Activated T-cell treated with anti-CD3 and anti-CD28 coated beads, Interleukin-2, amount 50 U/mL, for 72 hours (primary cell): Measurements from ENCODE around the gene CFAP90. TPM values are rescaled to one million over a fixed set of nuclear protein-coding genes. Genes with fewer than 3 reads are reported as not detected.

Experiments
- ATAC-seq, 2 donors: fragments of 150-1000 bp; cut with Tn5 transposase; replicated peaks in 1 of 2; 2 replicates each; pipeline ENCODE4 v1.10.0; 2021; ENCODE audit warnings: moderate library complexity in 2 of 2, mild to moderate bottlenecking in 1 of 2
- DNase-seq, 2 donors: peaks; one replicate each; pipeline ENCODE4 v3.0.0; 2021 to 2022; ENCODE audit warnings: mixed read lengths in 1 of 2
- H3K27ac Mint-ChIP-seq: one replicate; pipeline ENCODE4 v1.8.0; 2022; ENCODE audit warnings: mild to moderate bottlenecking, moderate library complexity, mixed read lengths
- H3K27me3 Mint-ChIP-seq: one replicate; pipeline ENCODE4 v1.8.0; 2022; ENCODE audit warnings: low read depth, mixed read lengths
- H3K36me3 Mint-ChIP-seq, 2 donors: one replicate each; pipeline ENCODE4 v1.8.0; 2022; ENCODE audit warnings: mixed read lengths in 2 of 2, mild to moderate bottlenecking in 1 of 2; ENCODE audit not compliant: insufficient read depth in 2 of 2
- H3K4me1 Mint-ChIP-seq: one replicate; pipeline ENCODE4 v1.8.0; 2022; ENCODE audit warnings: low read depth, mixed read lengths
- H3K4me3 Mint-ChIP-seq, 2 donors: one replicate each; pipeline ENCODE4 v1.8.0; 2022; ENCODE audit warnings: mild to moderate bottlenecking in 2 of 2, mixed read lengths in 2 of 2, moderate library complexity in 2 of 2
- H3K9me3 Mint-ChIP-seq, 2 donors: one replicate each; pipeline ENCODE4 v1.8.0; 2022; ENCODE audit warnings: mixed read lengths in 2 of 2
- total RNA-seq, 2 donors: library from RNA; stranded (reverse); gene quantifications; one replicate each; pipeline ENCODE4 v1.2.3, GENCODE V29; 2022

Gene CFAP90
- total RNA-seq, 2 donors from 2014 or later, result not detected

DNA sequence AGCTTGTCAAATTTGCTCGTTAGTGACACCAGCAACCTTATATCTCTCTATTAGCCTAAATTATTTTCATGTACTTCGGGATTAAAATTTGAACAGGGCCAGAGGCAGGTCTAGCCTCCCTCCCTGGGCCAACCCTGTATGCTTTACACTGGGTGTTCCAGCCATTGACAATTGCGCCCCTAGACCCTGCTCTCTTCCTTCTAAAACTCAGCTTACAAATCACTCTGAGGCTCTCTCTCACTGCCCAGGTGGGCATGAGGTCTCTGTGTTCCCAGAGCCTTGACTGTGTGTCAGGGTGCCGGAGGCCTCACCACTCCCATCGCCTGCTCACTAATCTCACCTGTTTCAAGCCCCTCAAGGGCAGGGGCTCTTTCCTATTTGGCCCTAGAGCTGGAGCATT is 6.4 kb upstream of the CFAP90 start:
- Mint-ChIP-seq H3K4me3 (no peak overlapping the region), H3K4me1 (peaks cover 23% of the 10 kb centered on the region), H3K9me3 (peaks cover 2% of the 10 kb centered on the region in 2 donors), H3K36me3 (peaks cover 0 to 11% of the 10 kb centered on the region in 2 donors), H3K27me3 (no peaks in the 10 kb centered on the region), H3K27ac (no peak overlapping the region)
- DNase-seq (no peak), ATAC-seq (no peak)

DNA sequence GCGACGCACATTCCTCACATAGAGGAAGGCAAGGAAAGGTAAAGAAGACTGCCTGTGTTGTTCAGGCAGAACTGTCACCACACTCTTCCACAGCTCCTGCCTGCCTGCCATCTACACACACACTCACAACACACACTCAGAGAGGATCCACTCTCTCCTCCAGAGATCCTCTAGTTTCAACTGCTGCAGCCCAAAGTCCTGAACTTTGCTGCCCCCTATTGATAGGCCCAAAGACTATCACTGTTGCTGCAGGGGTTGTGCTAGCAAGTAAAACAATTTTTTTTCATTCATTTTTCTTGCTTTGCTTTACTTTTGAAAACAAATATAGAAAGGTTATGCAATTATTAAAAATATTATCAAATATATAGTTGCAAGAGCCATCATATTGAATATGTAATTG is 5.9 kb upstream of the CFAP90 start:
- no peak overlapping the region for H3K27ac Mint-ChIP-seq
- peaks cover 2% of the 10 kb centered on the region in 2 donors for H3K9me3 Mint-ChIP-seq
- ATAC-seq (peak; percentile 56 to 62), DNase-seq (peak in 1 of 2 donors; percentile 33)
- peaks cover 28% of the 10 kb centered on the region for H3K4me1 Mint-ChIP-seq
- no peak overlapping the region for H3K4me3 Mint-ChIP-seq
- peaks cover 0 to 11% of the 10 kb centered on the region in 2 donors for H3K36me3 Mint-ChIP-seq
- H3K27me3 Mint-ChIP-seq, result no peaks in the 10 kb centered on the region

DNA sequence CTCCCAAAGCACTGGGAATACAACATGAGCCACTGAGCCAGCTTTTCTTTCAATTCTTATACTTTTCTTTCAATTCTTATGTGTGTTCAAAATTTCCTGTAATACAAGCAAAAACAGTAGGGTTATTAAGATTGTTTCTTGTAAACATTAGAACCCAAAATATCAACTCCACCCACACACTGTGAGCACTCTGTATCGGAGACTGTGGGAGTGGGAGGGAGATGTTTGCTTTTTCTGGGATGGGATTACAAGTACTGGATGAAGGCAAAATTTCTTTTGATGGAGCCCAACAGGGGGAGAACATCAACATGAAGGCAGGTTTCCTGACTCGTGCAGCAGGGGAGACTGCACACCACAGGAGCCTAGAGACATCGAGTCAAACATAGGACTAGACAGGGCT is 4.7 kb upstream of the CFAP90 start:
- Mint-ChIP-seq H3K4me1 (peaks cover 31% of the 10 kb centered on the region), H3K4me3 (no peak overlapping the region), H3K27me3 (peaks cover 4% of the 10 kb centered on the region), H3K9me3 (peaks cover 2% of the 10 kb centered on the region in 2 donors), H3K27ac (no peak overlapping the region), H3K36me3 (peaks cover 3 to 8% of the 10 kb centered on the region in 2 donors)
- ATAC-seq (no peak), DNase-seq (no peak)

DNA sequence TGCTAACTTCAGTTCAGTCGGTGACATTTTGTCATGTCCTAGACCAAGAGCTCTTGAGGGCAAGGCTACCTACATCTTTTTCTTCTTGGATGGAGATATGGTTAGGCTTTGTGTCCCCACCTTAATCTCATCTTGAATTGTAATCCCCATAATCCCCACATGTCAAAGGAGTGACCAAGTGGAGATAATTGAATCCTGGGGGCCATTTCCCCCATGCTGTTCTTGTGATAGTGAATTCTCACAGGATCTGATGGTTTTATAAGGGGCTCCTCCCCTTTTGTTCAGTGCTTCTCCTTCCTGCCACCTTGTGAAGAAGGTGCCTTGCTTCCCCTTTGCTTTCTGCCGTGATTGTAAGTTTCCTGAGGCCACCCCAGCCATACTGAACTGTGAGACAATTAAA is 2.1 kb upstream of the CFAP90 start:
- H3K27me3 Mint-ChIP-seq, result peaks cover 18% of the 10 kb centered on the region
- ATAC-seq (no peak), DNase-seq (no peak)
- H3K36me3 Mint-ChIP-seq, result peaks cover 2 to 3% of the 10 kb centered on the region in 2 donors
- no peak overlapping the region for H3K27ac Mint-ChIP-seq
- no peak overlapping the region for H3K4me3 Mint-ChIP-seq
- peaks cover 2% of the 10 kb centered on the region in 2 donors for H3K9me3 Mint-ChIP-seq
- H3K4me1 Mint-ChIP-seq, result peaks cover 25% of the 10 kb centered on the region

DNA sequence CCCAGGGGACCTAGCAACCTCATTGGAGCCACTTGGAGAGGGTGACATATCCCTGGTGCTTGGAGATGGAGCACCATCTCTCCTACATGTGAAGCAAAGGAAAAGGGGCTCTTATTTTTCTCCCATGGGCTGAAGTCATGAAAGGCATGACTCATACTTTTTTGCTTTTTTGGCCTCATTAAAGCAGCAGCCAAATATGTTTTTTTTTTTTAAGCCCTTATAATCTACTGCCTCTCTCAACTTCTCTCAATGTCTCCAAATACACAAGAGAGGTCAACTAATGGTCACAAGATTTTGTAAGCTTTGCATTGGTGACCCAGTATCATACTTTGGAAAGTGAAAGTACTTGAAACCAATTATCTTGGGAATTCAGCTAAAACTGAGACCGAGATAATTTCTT is 1.6 kb upstream of the CFAP90 start:
- H3K27ac Mint-ChIP-seq, result no peak overlapping the region
- peaks cover 2 to 3% of the 10 kb centered on the region in 2 donors for H3K36me3 Mint-ChIP-seq
- peaks cover 21% of the 10 kb centered on the region for H3K4me1 Mint-ChIP-seq
- peak overlapping the region; percentile 23 to 28 for H3K4me3 Mint-ChIP-seq
- DNase-seq, result no peak
- ATAC-seq, result no peak
- peaks cover 2% of the 10 kb centered on the region in 2 donors for H3K9me3 Mint-ChIP-seq
- peaks cover 18% of the 10 kb centered on the region for H3K27me3 Mint-ChIP-seq

DNA sequence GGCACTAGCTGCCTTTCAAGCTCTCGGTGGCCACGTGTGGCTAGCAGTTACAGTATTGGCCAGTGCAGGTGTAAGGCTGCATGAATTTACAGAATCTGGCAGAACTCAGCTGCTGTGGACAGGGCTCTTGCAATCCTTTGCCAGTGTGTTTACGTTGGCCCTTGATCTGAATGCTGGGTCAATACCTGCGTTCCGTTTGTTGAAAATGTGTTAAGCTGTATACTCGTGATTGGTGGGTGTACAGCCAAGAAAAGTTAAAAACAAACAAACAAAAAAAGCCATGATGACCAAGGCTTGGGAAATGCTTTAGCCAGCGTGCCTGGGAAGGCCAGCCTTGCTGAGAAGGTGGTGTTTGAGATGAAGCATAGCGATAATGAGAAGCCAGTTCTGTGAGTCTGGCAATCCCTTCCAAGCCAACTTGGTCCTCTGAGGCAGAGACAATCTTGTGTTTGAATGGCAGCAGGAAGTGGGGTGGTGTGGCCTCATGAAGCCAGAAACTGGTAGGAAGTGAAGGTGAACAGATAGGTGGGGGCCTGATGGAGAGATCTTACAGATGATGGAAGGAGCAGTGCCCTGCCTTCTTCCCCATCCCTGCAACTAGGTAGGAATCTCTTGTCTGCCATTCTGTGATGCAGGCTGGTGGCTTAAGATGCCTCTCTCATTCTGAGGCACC is 820 bp upstream of the CFAP90 start:
- no peak for DNase-seq
- Mint-ChIP-seq H3K4me3 (peak overlapping the region; percentile 67 to 80), H3K36me3 (peaks cover 2 to 3% of the 10 kb centered on the region in 2 donors), H3K27ac (no peak overlapping the region), H3K4me1 (peaks cover 16% of the 10 kb centered on the region), H3K27me3 (peaks cover 22% of the 10 kb centered on the region), H3K9me3 (peaks cover 2% of the 10 kb centered on the region in 2 donors)
- ATAC-seq, result no peak

DNA sequence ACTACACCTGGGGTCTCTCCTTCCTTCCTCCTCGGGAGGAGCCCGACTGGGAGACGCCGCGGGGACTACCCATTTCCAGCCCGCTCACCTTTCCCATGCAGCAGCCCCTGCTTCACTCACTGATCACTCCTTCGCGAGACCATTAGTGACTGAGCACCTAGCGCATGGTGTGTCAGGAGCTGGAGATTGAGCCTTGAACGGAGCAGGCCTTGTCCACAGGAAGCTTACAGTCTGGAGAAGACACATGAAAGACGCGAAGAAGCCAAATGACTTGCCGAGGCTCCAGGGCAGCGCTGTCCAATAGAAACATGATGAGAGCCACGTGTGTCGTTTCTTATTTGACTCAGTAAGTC is 283 bp upstream of the CFAP90 start:
- DNase-seq, result no peak
- no peak for ATAC-seq
- Mint-ChIP-seq H3K4me1 (peaks cover 16% of the 10 kb centered on the region), H3K4me3 (peak overlapping the region; percentile 67 to 80), H3K36me3 (peaks cover 2 to 3% of the 10 kb centered on the region in 2 donors), H3K27ac (no peak overlapping the region), H3K27me3 (peaks cover 25% of the 10 kb centered on the region), H3K9me3 (peaks cover 2% of the 10 kb centered on the region in 2 donors)

DNA sequence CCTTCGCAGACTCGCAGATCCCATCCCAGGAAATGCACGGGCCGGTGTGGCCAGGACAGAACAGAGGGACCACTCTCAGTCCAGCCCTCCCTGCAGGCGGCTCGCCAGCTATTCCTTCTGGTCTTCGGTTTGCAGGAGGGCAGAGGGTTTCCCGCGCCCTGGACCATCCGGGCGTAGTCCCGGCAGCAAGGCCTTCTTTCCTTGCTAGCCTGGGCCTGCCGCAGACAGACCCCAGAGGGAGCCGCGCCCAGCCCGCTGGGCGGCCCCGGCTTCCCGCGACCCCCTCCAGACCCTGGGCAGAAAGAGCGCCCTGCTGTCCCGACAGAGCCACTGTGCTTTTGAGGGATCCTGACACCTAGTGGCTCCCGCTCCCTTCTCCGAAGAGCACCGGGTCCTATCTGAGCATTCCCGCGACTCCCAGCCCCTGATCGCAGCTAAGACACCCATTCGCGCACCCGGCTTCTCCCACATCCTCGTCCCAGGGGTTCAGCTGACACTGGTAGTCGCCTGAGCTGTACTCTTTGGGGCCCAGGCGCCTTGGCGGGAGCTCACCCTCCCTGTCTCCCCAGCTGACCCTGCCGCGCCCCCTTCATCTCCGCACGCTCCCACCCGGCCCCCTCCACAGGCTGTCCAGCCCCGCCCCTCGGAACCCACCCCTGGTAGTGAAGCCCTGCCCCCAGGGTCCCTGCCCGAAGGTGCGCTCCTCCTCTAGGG is 1.1 kb downstream of the CFAP90 start:
- Mint-ChIP-seq H3K4me3 (peak overlapping the region; percentile 70 to 71), H3K36me3 (peaks cover 2 to 3% of the 10 kb centered on the region in 2 donors), H3K9me3 (peaks cover 2% of the 10 kb centered on the region in 2 donors), H3K27ac (no peak overlapping the region), H3K4me1 (peaks cover 16% of the 10 kb centered on the region), H3K27me3 (peaks cover 31% of the 10 kb centered on the region)
- DNase-seq, result no peak
- ATAC-seq, result peak; percentile 45 to 50

DNA sequence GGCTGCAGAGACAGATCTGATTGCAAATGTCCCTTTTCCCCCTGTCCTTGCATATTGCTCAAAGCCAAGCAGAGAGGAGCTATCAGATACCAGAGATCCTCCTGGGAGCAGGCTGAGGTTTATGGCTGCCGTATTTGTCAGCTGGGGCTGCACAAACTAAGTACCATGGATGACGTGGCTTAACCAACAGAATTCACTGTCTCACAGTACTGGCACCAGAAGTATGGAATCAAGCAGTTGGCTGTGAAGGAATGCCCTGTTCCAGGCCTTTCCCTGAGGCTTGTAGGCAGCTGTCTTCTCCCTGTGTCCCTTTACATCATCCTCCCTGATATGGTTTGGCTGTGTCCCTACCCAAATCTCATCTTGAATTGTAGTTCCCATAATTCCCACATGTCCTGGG is 2.6 kb downstream of the CFAP90 start:
- DNase-seq, result no peak
- peaks cover 2% of the 10 kb centered on the region in 2 donors for H3K9me3 Mint-ChIP-seq
- no peak for ATAC-seq
- H3K36me3 Mint-ChIP-seq, result peaks cover 2 to 3% of the 10 kb centered on the region in 2 donors
- H3K4me1 Mint-ChIP-seq, result peaks cover 16% of the 10 kb centered on the region
- no peak overlapping the region for H3K4me3 Mint-ChIP-seq
- H3K27me3 Mint-ChIP-seq, result peaks cover 46% of the 10 kb centered on the region
- no peak overlapping the region for H3K27ac Mint-ChIP-seq

DNA sequence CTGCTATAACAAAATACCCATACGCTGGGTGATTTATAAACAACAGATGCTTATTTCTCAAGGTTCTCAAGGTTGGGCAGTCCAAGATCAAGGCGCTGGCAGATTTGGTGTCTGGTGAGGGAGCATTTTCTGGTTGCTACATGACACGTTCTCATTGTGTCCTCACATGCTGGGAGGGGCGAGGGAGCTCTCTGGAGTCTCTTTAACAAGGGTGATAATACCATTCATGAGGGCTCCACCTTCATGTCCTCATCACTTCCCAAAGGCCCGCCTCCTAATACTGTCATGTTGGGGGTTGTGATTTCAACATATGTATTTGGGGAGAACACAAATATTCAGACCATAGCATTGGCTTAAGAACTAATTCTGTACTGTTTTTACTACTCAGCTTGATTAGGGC is 4.6 kb downstream of the CFAP90 start:
- Mint-ChIP-seq H3K4me1 (peaks cover 5% of the 10 kb centered on the region), H3K27me3 (peaks cover 53% of the 10 kb centered on the region), H3K9me3 (no peaks in the 10 kb centered on the region), H3K4me3 (no peak overlapping the region), H3K36me3 (peaks cover 0 to 3% of the 10 kb centered on the region in 2 donors), H3K27ac (no peak overlapping the region)
- DNase-seq (no peak), ATAC-seq (no peak)

DNA sequence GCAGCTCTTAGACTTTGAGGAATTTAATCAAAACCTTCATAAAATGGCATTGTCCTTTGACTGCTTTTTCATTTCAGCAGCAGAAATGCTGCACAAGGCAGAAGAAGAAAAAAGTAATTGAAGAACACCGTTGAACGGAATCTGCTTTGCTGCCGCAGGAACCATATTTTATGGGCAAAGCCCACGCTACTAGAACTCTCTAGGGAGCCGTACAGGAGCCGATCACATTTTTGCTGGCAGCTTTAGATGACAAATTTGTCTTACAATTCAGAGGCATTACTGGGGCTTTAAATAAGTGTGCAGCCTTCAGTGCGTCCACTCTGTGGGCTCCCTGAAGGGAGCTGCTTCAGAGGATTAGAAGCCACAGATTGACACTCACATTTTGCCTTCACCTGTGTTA is 5.4 kb downstream of the CFAP90 start:
- ATAC-seq, result no peak
- Mint-ChIP-seq H3K4me3 (no peak overlapping the region), H3K27ac (no peak overlapping the region)

DNA sequence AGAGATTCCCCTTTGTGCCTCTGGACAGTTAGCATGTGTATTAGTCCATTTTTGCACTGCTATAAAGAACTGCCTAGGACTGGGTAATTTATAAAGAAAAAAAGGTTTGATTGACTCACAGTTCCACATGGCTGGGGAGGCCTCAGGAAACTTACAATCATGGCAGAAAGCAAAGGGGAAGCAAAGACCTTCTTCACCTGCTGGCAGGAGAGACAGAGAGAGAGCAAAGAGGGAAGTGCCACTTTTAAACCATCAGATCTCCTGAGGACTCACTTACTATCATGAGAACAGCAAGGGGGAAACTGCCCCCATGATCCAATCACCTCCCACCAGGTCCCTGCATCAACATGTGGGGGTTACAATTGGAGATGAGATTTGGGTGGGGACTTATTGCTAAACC is 6.0 kb downstream of the CFAP90 start:
- ATAC-seq (no peak), DNase-seq (no peak)
- H3K9me3 Mint-ChIP-seq, result no peaks in the 10 kb centered on the region
- no peak overlapping the region for H3K4me3 Mint-ChIP-seq
- H3K36me3 Mint-ChIP-seq, result no peaks in the 10 kb centered on the region
- no peak overlapping the region for H3K27ac Mint-ChIP-seq
- H3K27me3 Mint-ChIP-seq, result peaks cover 49% of the 10 kb centered on the region
- H3K4me1 Mint-ChIP-seq, result peaks cover 2% of the 10 kb centered on the region

More for the DNA sequence above, 5.4 kb downstream of the CFAP90 start:
- DNase-seq, result no peak
- no peaks in the 10 kb centered on the region for H3K36me3 Mint-ChIP-seq
- H3K4me1 Mint-ChIP-seq, result peaks cover 5% of the 10 kb centered on the region
- H3K27me3 Mint-ChIP-seq, result peaks cover 49% of the 10 kb centered on the region
- no peaks in the 10 kb centered on the region for H3K9me3 Mint-ChIP-seq

DNA sequence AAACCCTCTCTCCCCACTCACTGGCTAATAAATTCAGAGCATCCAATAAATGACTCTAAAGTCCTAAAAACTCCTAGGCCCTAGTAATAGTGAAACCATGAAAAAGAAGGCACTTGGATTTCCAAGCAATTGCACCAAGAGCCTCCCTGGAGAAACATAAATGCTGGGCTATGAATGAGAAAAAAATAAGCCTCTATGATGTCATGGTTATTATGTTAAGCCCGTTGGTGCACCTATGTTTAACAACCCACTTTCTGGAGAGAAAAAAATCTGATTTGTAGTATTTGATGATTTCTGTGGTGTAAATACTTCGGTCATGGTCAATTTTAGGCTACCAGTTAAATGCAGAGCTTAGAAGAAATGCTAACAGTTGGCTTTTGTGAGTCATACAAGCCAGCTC is 8.4 kb downstream of the CFAP90 start:
- no peaks in the 10 kb centered on the region for H3K4me1 Mint-ChIP-seq
- DNase-seq, result no peak
- no peak for ATAC-seq
- no peak overlapping the region for H3K27ac Mint-ChIP-seq
- peaks cover 43% of the 10 kb centered on the region for H3K27me3 Mint-ChIP-seq
- H3K9me3 Mint-ChIP-seq, result peaks cover 0 to 2% of the 10 kb centered on the region in 2 donors
- no peaks in the 10 kb centered on the region for H3K36me3 Mint-ChIP-seq
- H3K4me3 Mint-ChIP-seq, result no peak overlapping the region
